IPS-15b (cell line): ENCODE data around the gene PIGH.

ENCODE experiments used
- H3K27me3 ChIP-seq: one replicate; pipeline ENCODE4 v1.6.1; 2013; ENCODE audit warnings: low read length; ENCODE audit not compliant: control insufficient read depth, insufficient read depth
- H3K36me3 ChIP-seq: one replicate; pipeline ENCODE4 v1.6.1; 2013; ENCODE audit warnings: low read length; ENCODE audit not compliant: control insufficient read depth, insufficient read depth
- H3K4me1 ChIP-seq: one replicate; pipeline ENCODE4 v1.6.1; 2013; ENCODE audit warnings: mild to moderate bottlenecking, low read length; ENCODE audit not compliant: control insufficient read depth, insufficient read depth
- H3K4me3 ChIP-seq: one replicate; pipeline ENCODE4 v1.5.1; 2013; ENCODE audit warnings: low read depth, low read length
- H3K9ac ChIP-seq: one replicate; pipeline ENCODE4 v1.6.1; 2013; ENCODE audit warnings: low read depth, mild to moderate bottlenecking, low read length
- H3K9me3 ChIP-seq: one replicate; pipeline ENCODE4 v1.6.1; 2013; ENCODE audit warnings: mild to moderate bottlenecking, low read length; ENCODE audit not compliant: control insufficient read depth, insufficient read depth

The PIGH gene

GRCh38 chr14:67580336-67581171 lies 19.5 kb downstream of the PIGH start:
- Histone ChIP-seq H3K36me3 (peaks cover 4% of the 10 kb centered on the region), H3K9me3 (no peaks in the 10 kb centered on the region), H3K9ac (no peak overlapping the region), H3K4me1 (no peaks in the 10 kb centered on the region), H3K4me3 (no peak overlapping the region), H3K27me3 (no peaks in the 10 kb centered on the region)

- Histone ChIP-seq H3K36me3 (peaks cover 6% of the 10 kb centered on the region), H3K27me3 (no peaks in the 10 kb centered on the region), H3K9me3 (no peaks in the 10 kb centered on the region), H3K4me1 (no peaks in the 10 kb centered on the region), H3K4me3 (no peak overlapping the region), H3K9ac (no peak overlapping the region)
Measured at GRCh38 chr14:67579636-67580035, 20.4 kb downstream of the PIGH start.

- Histone ChIP-seq H3K9ac (no peak overlapping the region), H3K4me3 (no peak overlapping the region), H3K9me3 (no peaks in the 10 kb centered on the region), H3K36me3 (peaks cover 7% of the 10 kb centered on the region), H3K27me3 (no peaks in the 10 kb centered on the region), H3K4me1 (no peaks in the 10 kb centered on the region)
Measured at GRCh38 chr14:67579040-67579439, 21.0 kb downstream of the PIGH start.

- Histone ChIP-seq H3K9ac (no peak overlapping the region), H3K4me3 (no peak overlapping the region), H3K36me3 (peaks cover 7% of the 10 kb centered on the region), H3K9me3 (no peaks in the 10 kb centered on the region), H3K4me1 (no peaks in the 10 kb centered on the region), H3K27me3 (no peaks in the 10 kb centered on the region)
Measured at GRCh38 chr14:67577909-67578749, 21.9 kb downstream of the PIGH start.

- H3K36me3 ChIP-seq = peaks cover 7% of the 10 kb centered on the region
- H3K9ac ChIP-seq = no peak overlapping the region
- H3K4me3 ChIP-seq = no peak overlapping the region
- H3K4me1 ChIP-seq = no peaks in the 10 kb centered on the region
- H3K9me3 ChIP-seq = no peaks in the 10 kb centered on the region
- no peaks in the 10 kb centered on the region for H3K27me3 ChIP-seq
Measured at GRCh38 chr14:67577181-67577808, 22.8 kb downstream of the PIGH start.

- Histone ChIP-seq H3K9ac (no peak overlapping the region), H3K4me1 (no peaks in the 10 kb centered on the region), H3K27me3 (no peaks in the 10 kb centered on the region), H3K9me3 (no peaks in the 10 kb centered on the region), H3K4me3 (no peak overlapping the region), H3K36me3 (peaks cover 7% of the 10 kb centered on the region)
Measured at GRCh38 chr14:67576216-67576955, 23.7 kb downstream of the PIGH start.

- Histone ChIP-seq H3K9ac (no peak overlapping the region), H3K4me1 (no peaks in the 10 kb centered on the region), H3K36me3 (peaks cover 7% of the 10 kb centered on the region), H3K4me3 (no peak overlapping the region), H3K9me3 (no peaks in the 10 kb centered on the region), H3K27me3 (no peaks in the 10 kb centered on the region)
Measured at GRCh38 chr14:67575684-67576083, 24.4 kb downstream of the PIGH start.

- Histone ChIP-seq H3K27me3 (no peaks in the 10 kb centered on the region), H3K4me3 (no peak overlapping the region), H3K9me3 (no peaks in the 10 kb centered on the region), H3K4me1 (no peaks in the 10 kb centered on the region), H3K36me3 (peaks cover 7% of the 10 kb centered on the region), H3K9ac (no peak overlapping the region)
Measured at GRCh38 chr14:67574806-67575205, 25.3 kb downstream of the PIGH start.

- Histone ChIP-seq H3K9ac (no peak overlapping the region), H3K36me3 (peaks cover 7% of the 10 kb centered on the region), H3K4me3 (no peak overlapping the region)
Measured at GRCh38 chr14:67574156-67574555, 25.9 kb downstream of the PIGH start.

GRCh38 chr14:67573228-67574010 lies 26.6 kb downstream of the PIGH start:
- Histone ChIP-seq H3K4me3 (no peak overlapping the region), H3K9me3 (no peaks in the 10 kb centered on the region), H3K4me1 (no peaks in the 10 kb centered on the region), H3K36me3 (peaks cover 7% of the 10 kb centered on the region), H3K27me3 (no peaks in the 10 kb centered on the region), H3K9ac (no peak overlapping the region)

More at GRCh38 chr14:67574156-67574555, 25.9 kb downstream of the PIGH start:
- Histone ChIP-seq H3K4me1 (no peaks in the 10 kb centered on the region), H3K9me3 (no peaks in the 10 kb centered on the region), H3K27me3 (no peaks in the 10 kb centered on the region)
